ENCODE measurements around the gene CRY1. TPM values are rescaled to one million over a fixed set of nuclear protein-coding genes. Genes with fewer than 3 reads are reported as not detected.

The CRY1 gene
- 28.2 and 33.4 TPM in 2 replicates for polyA plus RNA-seq
- 41.0 and 44.1 TPM in 2 replicates for polyA minus RNA-seq

DNA sequence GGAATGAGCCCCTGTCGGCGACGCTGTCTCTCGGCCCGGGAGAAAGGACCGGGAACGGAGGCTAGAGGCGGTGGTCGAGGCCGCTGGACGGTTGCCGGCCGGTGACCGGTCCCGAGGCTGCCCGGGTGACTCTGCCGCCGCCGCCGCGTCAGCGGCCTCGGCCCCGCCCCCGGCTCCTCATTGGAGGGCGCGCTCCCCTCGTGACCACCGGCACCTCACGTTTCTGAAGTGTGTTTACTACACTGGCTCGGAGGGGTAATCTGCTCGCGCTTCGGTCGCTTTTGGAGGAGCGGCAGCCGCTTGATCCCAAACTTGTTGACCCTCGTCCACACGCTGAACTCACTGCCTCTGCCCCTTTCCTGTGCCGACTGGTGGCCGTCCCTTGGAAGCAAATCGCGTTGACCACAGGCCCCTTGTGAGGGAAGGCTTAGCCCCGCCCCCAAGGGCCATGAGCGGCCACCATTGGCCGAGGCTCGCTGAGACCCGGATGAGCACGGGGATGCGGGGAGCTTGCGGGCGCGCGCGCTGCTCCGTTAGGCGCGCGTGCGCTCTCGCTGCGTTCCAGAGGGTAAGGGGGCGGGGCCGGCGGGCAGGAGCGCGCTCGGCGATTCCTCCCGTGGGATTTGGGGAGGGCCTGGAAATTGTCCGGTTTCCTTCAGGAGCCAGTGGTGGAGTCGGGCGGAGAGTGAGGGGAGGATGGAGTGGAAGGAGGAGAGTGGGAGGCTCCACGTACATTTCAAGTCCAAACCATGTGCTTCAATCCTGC is at the start of gene CRY1:
Gene CRY1, minus strand, starts transcription at position 133 of the 766 bp plus-strand sequence. CDS start 588 bp downstream, outside the sequence.
- Histone ChIP-seq H3K4me2 (ENCODE audit: low read length) (peak within 1 kb of the TSS; percentile 92), H3K79me2 (replicated peaks; ENCODE audit: insufficient read depth, low read length) (peaks cover 3% of the 10 kb centered on the region), H3K27me3 (ENCODE audit: insufficient read depth, low read depth, low read length) (no peaks in the 10 kb centered on the region), H3K9ac (ENCODE audit: low read length) (peak within 1 kb of the TSS; percentile 80), H4K20me1 (ENCODE audit: insufficient read depth) (no peaks in the 10 kb centered on the region), H3F3A (ENCODE audit: insufficient read depth, low read length, poor library complexity, severe bottlenecking) (no peaks in the 10 kb centered on the region), H3K4me3 (ENCODE audit: low read length) (peak within 1 kb of the TSS; percentile 98), H3K9me3 (ENCODE audit: low read length) (no peaks in the 10 kb centered on the region), H2AFZ (ENCODE audit: low read depth, low read length) (peak within 1 kb of the TSS; percentile 96), H3K9me2 (ENCODE audit: insufficient read depth, low read length) (no peaks in the 10 kb centered on the region), H3K27ac (ENCODE audit: low read length) (peak within 1 kb of the TSS; percentile 83), H3K36me3 (ENCODE audit: insufficient read depth, low read length) (no peaks in the 10 kb centered on the region)
- TF ChIP-seq MXI1 (conservative IDR thresholded peaks at IDR 0.05; ENCODE audit: poor library complexity, severe bottlenecking) (peak; percentile 86), POLR2AphosphoS5 (IDR thresholded peaks at IDR 0.05) (peak; percentile 82), EZH2 (IDR thresholded peaks at IDR 0.05; ENCODE audit: borderline replicate concordance, insufficient read depth, low read length, poor library complexity, severe bottlenecking) (no peak), RAD21 (conservative IDR thresholded peaks at IDR 0.05) (no peak), REST (IDR thresholded peaks at IDR 0.05; ENCODE audit: borderline replicate concordance) (peak; percentile 20), CTCF (IDR thresholded peaks at IDR 0.05; ENCODE audit: poor library complexity, severe bottlenecking) (peak; percentile 2), EP300 (conservative IDR thresholded peaks at IDR 0.05; ENCODE audit: poor library complexity, severe bottlenecking) (no peak), TAF1 (IDR thresholded peaks at IDR 0.05; ENCODE audit: low read depth) (no peak), SMC3 (conservative IDR thresholded peaks at IDR 0.05; ENCODE audit: poor library complexity) (no peak)

DNA sequence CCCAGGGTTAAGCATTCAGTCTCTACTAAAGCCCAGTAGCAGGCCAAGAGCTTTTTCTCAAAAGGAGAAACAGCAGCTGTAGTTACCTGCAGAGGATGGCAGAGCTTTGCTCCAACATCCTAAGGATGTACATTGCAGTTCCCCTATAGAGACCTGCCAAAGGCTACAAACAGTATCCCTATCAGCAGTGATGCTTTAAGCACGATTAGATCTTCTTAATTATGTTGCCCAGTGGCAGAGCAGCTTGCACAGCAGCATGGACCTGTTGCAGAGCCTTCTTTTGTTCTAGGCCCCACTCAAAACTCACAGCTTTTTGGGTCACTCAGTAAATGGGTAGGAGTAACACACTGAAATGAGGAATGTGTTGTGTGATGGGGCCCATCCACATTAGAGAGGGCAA is 46.4 kb upstream of the CRY1 start:
- Histone ChIP-seq H3K9ac (ENCODE audit: low read length) (no peak overlapping the region), H3K4me2 (ENCODE audit: low read length) (no peak overlapping the region), H3K9me3 (ENCODE audit: low read length) (no peaks in the 10 kb centered on the region), H2AFZ (ENCODE audit: low read depth, low read length) (no peak overlapping the region), H3K4me3 (ENCODE audit: low read length) (no peak overlapping the region), H3F3A (ENCODE audit: insufficient read depth, low read length, poor library complexity, severe bottlenecking) (no peaks in the 10 kb centered on the region), H3K9me2 (ENCODE audit: insufficient read depth, low read length) (no peaks in the 10 kb centered on the region), H4K20me1 (ENCODE audit: insufficient read depth) (no peaks in the 10 kb centered on the region), H3K79me2 (replicated peaks; ENCODE audit: insufficient read depth, low read length) (no peaks in the 10 kb centered on the region), H3K36me3 (ENCODE audit: insufficient read depth, low read length) (no peaks in the 10 kb centered on the region), H3K27me3 (ENCODE audit: insufficient read depth, low read depth, low read length) (no peaks in the 10 kb centered on the region), H3K27ac (ENCODE audit: low read length) (no peak overlapping the region)
- TF ChIP-seq EZH2 (IDR thresholded peaks at IDR 0.05; ENCODE audit: borderline replicate concordance, insufficient read depth, low read length, poor library complexity, severe bottlenecking) (no peak), POLR2AphosphoS5 (IDR thresholded peaks at IDR 0.05) (no peak), MXI1 (conservative IDR thresholded peaks at IDR 0.05; ENCODE audit: poor library complexity, severe bottlenecking) (no peak), RAD21 (conservative IDR thresholded peaks at IDR 0.05) (no peak), SMC3 (conservative IDR thresholded peaks at IDR 0.05; ENCODE audit: poor library complexity) (no peak), EP300 (conservative IDR thresholded peaks at IDR 0.05; ENCODE audit: poor library complexity, severe bottlenecking) (no peak), REST (IDR thresholded peaks at IDR 0.05; ENCODE audit: borderline replicate concordance) (no peak), CTCF (IDR thresholded peaks at IDR 0.05; ENCODE audit: poor library complexity, severe bottlenecking) (no peak), TAF1 (IDR thresholded peaks at IDR 0.05; ENCODE audit: low read depth) (no peak)

Data from neural cell (in vitro differentiated cells).